ENCODE results near the gene FSTL4. TPM values are rescaled to one million over a fixed set of nuclear protein-coding genes. Genes with fewer than 3 reads are reported as not detected.

Gene FSTL4
- total RNA-seq, 1 donor from 2014 or later = not detected

- no peaks in the 10 kb centered on the region for H3K9me3 Mint-ChIP-seq
- no peak overlapping the region for H3K4me3 Mint-ChIP-seq
- no peaks in the 10 kb centered on the region for H3K4me1 Mint-ChIP-seq (ENCODE audit: low read depth)
- no peak overlapping the region for H3K27ac Mint-ChIP-seq
- DNase-seq (ENCODE audit: low spot score) = no peak
- intact Hi-C loops (cut with micrococcal nuclease) = no loop called here
- H3K36me3 Mint-ChIP-seq (ENCODE audit: low read depth) = no peaks in the 10 kb centered on the region
- peaks cover 20% of the 10 kb centered on the region for H3K27me3 Mint-ChIP-seq (ENCODE audit: insufficient read depth)
Measured at GRCh38 chr5:133410335-133410828, 202.0 kb downstream of the FSTL4 start.

- H3K4me3 Mint-ChIP-seq = no peak overlapping the region
- H3K36me3 Mint-ChIP-seq (ENCODE audit: low read depth) = no peaks in the 10 kb centered on the region
- DNase-seq (ENCODE audit: low spot score) = no peak
- H3K27me3 Mint-ChIP-seq (ENCODE audit: insufficient read depth) = peaks cover 13% of the 10 kb centered on the region
- intact Hi-C loops (cut with micrococcal nuclease) = no loop called here
- H3K27ac Mint-ChIP-seq = no peak overlapping the region
- H3K4me1 Mint-ChIP-seq (ENCODE audit: low read depth) = peaks cover 9% of the 10 kb centered on the region
- no peaks in the 10 kb centered on the region for H3K9me3 Mint-ChIP-seq
Measured at GRCh38 chr5:133409210-133409674, 203.1 kb downstream of the FSTL4 start.

GRCh38 chr5:133408322-133408721 is 204.0 kb downstream of the FSTL4 start:
- Mint-ChIP-seq H3K9me3 (no peaks in the 10 kb centered on the region), H3K27ac (no peak overlapping the region), H3K4me3 (no peak overlapping the region), H3K4me1 (ENCODE audit: low read depth) (peaks cover 10% of the 10 kb centered on the region), H3K36me3 (ENCODE audit: low read depth) (no peaks in the 10 kb centered on the region), H3K27me3 (ENCODE audit: insufficient read depth) (peaks cover 7% of the 10 kb centered on the region)
- DNase-seq (ENCODE audit: low spot score) = no peak
- intact Hi-C loops (cut with micrococcal nuclease) = no loop called here

- H3K27ac Mint-ChIP-seq = no peak overlapping the region
- H3K36me3 Mint-ChIP-seq (ENCODE audit: low read depth) = no peaks in the 10 kb centered on the region
- H3K4me3 Mint-ChIP-seq = no peak overlapping the region
- H3K9me3 Mint-ChIP-seq = no peaks in the 10 kb centered on the region
- H3K4me1 Mint-ChIP-seq (ENCODE audit: low read depth) = peaks cover 10% of the 10 kb centered on the region
- H3K27me3 Mint-ChIP-seq (ENCODE audit: insufficient read depth) = no peaks in the 10 kb centered on the region
- intact Hi-C loops (cut with micrococcal nuclease) = no loop called here
- no peak for DNase-seq (ENCODE audit: low spot score)
Measured at GRCh38 chr5:133406977-133407632, 205.2 kb downstream of the FSTL4 start.

- H3K9me3 Mint-ChIP-seq = no peaks in the 10 kb centered on the region
- no peak for DNase-seq (ENCODE audit: low spot score)
- H3K27ac Mint-ChIP-seq = no peak overlapping the region
- peaks cover 10% of the 10 kb centered on the region for H3K4me1 Mint-ChIP-seq (ENCODE audit: low read depth)
- H3K27me3 Mint-ChIP-seq (ENCODE audit: insufficient read depth) = no peaks in the 10 kb centered on the region
- H3K36me3 Mint-ChIP-seq (ENCODE audit: low read depth) = no peaks in the 10 kb centered on the region
- intact Hi-C loops (cut with micrococcal nuclease) = no loop called here
- no peak overlapping the region for H3K4me3 Mint-ChIP-seq
Measured at GRCh38 chr5:133406208-133406976, 205.9 kb downstream of the FSTL4 start.

GRCh38 chr5:133405275-133406034 is 206.9 kb downstream of the FSTL4 start:
- Mint-ChIP-seq H3K9me3 (no peaks in the 10 kb centered on the region), H3K27ac (no peak overlapping the region)
- intact Hi-C loops (cut with micrococcal nuclease) = no loop called here

GRCh38 chr5:133404724-133405123 is 207.6 kb downstream of the FSTL4 start:
- peaks cover 15% of the 10 kb centered on the region for H3K4me1 Mint-ChIP-seq (ENCODE audit: low read depth)
- no peaks in the 10 kb centered on the region for H3K9me3 Mint-ChIP-seq

More at GRCh38 chr5:133405275-133406034, 206.9 kb downstream of the FSTL4 start:
- Mint-ChIP-seq H3K4me1 (ENCODE audit: low read depth) (peaks cover 10% of the 10 kb centered on the region), H3K27me3 (ENCODE audit: insufficient read depth) (no peaks in the 10 kb centered on the region), H3K4me3 (no peak overlapping the region), H3K36me3 (ENCODE audit: low read depth) (no peaks in the 10 kb centered on the region)
- DNase-seq (ENCODE audit: low spot score) = no peak

GRCh38 chr5:133403741-133404364 is 208.5 kb downstream of the FSTL4 start:
- H3K36me3 Mint-ChIP-seq (ENCODE audit: low read depth) = no peaks in the 10 kb centered on the region
- no peak overlapping the region for H3K27ac Mint-ChIP-seq
- intact Hi-C loops (cut with micrococcal nuclease) = no loop called here
- H3K4me3 Mint-ChIP-seq = no peak overlapping the region
- peaks cover 23% of the 10 kb centered on the region for H3K4me1 Mint-ChIP-seq (ENCODE audit: low read depth)
- H3K9me3 Mint-ChIP-seq = no peaks in the 10 kb centered on the region
- no peak for DNase-seq (ENCODE audit: low spot score)
- no peaks in the 10 kb centered on the region for H3K27me3 Mint-ChIP-seq (ENCODE audit: insufficient read depth)

More at GRCh38 chr5:133404724-133405123, 207.6 kb downstream of the FSTL4 start:
- no peaks in the 10 kb centered on the region for H3K36me3 Mint-ChIP-seq (ENCODE audit: low read depth)
- DNase-seq (ENCODE audit: low spot score) = no peak
- intact Hi-C loops (cut with micrococcal nuclease) = no loop called here
- no peak overlapping the region for H3K27ac Mint-ChIP-seq
- no peaks in the 10 kb centered on the region for H3K27me3 Mint-ChIP-seq (ENCODE audit: insufficient read depth)
- H3K4me3 Mint-ChIP-seq = no peak overlapping the region

GRCh38 chr5:133402775-133403174 is 209.6 kb downstream of the FSTL4 start:
- no peak overlapping the region for H3K4me3 Mint-ChIP-seq
- intact Hi-C loops (cut with micrococcal nuclease) = no loop called here
- DNase-seq (ENCODE audit: low spot score) = no peak
- H3K36me3 Mint-ChIP-seq (ENCODE audit: low read depth) = no peaks in the 10 kb centered on the region
- no peaks in the 10 kb centered on the region for H3K27me3 Mint-ChIP-seq (ENCODE audit: insufficient read depth)
- H3K4me1 Mint-ChIP-seq (ENCODE audit: low read depth) = peaks cover 32% of the 10 kb centered on the region
- no peak overlapping the region for H3K27ac Mint-ChIP-seq
- no peaks in the 10 kb centered on the region for H3K9me3 Mint-ChIP-seq

GRCh38 chr5:133401731-133402347 is 210.5 kb downstream of the FSTL4 start:
- Mint-ChIP-seq H3K9me3 (no peaks in the 10 kb centered on the region), H3K27me3 (ENCODE audit: insufficient read depth) (peaks cover under 1% of the 10 kb centered on the region), H3K27ac (no peak overlapping the region), H3K4me1 (ENCODE audit: low read depth) (peaks cover 38% of the 10 kb centered on the region), H3K4me3 (no peak overlapping the region), H3K36me3 (ENCODE audit: low read depth) (no peaks in the 10 kb centered on the region)
- DNase-seq (ENCODE audit: low spot score) = no peak
- intact Hi-C loops (cut with micrococcal nuclease) = no loop called here

GRCh38 chr5:133400831-133401351 is 211.4 kb downstream of the FSTL4 start:
- Mint-ChIP-seq H3K4me1 (ENCODE audit: low read depth) (peaks cover 45% of the 10 kb centered on the region), H3K27me3 (ENCODE audit: insufficient read depth) (peaks cover 2% of the 10 kb centered on the region), H3K4me3 (no peak overlapping the region), H3K9me3 (no peaks in the 10 kb centered on the region), H3K36me3 (ENCODE audit: low read depth) (no peaks in the 10 kb centered on the region), H3K27ac (no peak overlapping the region)
- DNase-seq (ENCODE audit: low spot score) = no peak
- intact Hi-C loops (cut with micrococcal nuclease) = no loop called here

- no peak overlapping the region for H3K27ac Mint-ChIP-seq
- H3K27me3 Mint-ChIP-seq (ENCODE audit: insufficient read depth) = peaks cover 2% of the 10 kb centered on the region
- DNase-seq (ENCODE audit: low spot score) = no peak
- no peaks in the 10 kb centered on the region for H3K9me3 Mint-ChIP-seq
- peaks cover 44% of the 10 kb centered on the region for H3K4me1 Mint-ChIP-seq (ENCODE audit: low read depth)
- no peak overlapping the region for H3K4me3 Mint-ChIP-seq
- no peaks in the 10 kb centered on the region for H3K36me3 Mint-ChIP-seq (ENCODE audit: low read depth)
- intact Hi-C loops (cut with micrococcal nuclease) = no loop called here
Measured at GRCh38 chr5:133400120-133400519, 212.2 kb downstream of the FSTL4 start.

All from activated T-helper 1 cell treated with anti-CD3 and anti-CD28 coated beads, Interleukin-12 subunit alpha, Interleukin-12 subunit beta, Interleukin-2, Interleukin-4 antibody, amounts not matched to agents 30 ng/mL and 10 ng/mL and 1 ng/mL, durations not matched to agents 14 hours and 24 hours and 36 hours (primary cell).